NOMO-1 (cell line): ENCODE results near the gene POLD1.

Experiments
- DNase-seq, 2 experiments: peaks; one replicate each; lab custom pipeline; 2025; ENCODE audit not compliant: unreplicated experiment in 2 of 2; lab: John Stamatoyannopoulos, UW

The POLD1 gene

DNA sequence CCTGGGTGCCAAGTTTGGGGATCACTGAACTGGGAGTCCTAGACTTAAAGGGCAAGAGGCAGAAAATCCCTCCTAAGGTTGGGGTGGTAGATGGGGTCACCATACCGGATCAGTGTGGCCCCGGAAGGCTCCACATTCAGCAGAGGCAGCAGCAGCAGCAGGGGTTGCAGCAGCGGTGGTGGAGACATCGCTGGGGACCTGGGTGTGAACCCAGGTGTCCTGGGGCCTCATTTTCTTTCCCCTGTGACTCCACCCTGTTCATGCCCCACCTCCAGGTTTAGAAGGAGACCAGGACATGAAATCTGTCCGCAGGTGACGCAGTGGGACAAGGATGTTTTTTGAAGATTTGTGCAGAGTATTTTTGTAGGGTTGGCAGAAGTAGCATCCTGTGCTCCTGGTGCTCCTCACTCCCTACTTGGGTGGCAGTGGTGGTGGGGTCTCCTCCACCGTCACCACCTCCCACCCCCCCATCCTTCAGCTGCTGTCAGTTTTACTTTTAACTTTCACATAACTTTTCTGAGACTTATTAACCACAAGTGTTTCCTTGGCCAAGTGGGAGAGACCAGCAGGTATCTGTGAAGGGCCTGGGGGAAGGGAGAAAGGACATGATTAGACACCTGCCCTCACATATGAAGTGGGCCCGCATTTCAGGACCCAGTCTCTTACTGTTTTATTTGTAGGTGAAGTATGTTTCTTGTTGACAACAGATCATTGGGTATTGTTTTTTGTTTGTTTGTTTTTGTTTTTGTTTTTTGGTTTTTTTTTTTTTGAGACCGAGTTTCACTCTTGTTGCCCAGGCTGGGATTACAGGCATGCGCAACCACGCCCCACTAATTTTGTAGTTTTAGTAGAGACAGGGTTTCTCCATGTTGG is 18.5 kb upstream of the POLD1 start, which contains the start of gene NAPSA:
Gene NAPSA, minus strand, starts transcription at position 206 of the 873 bp plus-strand sequence. Its CDS starts 18 bp downstream, at position 188.
- DNase-seq: no peak

DNA sequence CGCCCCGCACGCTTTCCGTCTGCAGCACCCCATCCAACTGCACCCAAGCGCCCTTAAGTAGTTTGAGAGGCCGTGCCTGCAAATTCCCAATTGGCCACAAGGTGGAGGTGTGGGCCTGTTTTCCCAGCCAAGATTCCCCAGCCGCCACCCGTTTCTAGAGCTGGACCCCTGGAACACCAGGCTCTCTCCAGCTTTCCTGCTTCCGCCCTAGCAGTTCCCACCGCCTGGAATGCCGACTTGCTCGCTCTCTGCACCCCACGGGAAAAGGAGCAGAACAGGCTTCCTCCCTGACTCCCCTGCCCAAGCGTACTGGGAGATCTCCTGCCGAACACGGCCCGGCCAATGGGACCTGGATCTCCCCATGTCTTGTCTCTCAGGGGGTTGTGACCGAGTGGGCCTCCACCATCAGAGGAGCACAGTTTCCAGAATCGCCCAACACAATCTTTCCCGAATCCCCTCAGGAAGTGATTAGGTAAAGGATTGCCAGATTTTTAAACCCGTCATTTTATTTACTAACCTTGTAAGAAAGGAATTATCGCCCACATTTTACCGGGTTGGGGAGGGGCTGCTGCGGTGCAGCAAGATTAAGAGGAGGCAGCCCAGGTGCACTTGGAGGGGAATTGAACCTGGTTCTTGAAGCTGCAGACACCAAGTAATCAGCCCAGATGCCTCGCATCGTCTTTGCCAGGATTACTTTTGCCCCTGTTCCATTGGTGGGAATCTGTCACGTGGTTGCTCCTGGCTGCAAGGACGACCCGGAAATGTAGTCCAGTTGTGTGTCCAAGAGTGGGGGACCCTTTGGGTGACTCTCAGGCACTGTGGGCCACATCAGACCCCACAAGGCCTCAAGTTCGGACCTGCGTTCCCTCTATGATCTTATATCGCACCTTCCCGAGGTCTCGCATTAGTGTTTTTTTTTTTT is 15.2 kb upstream of the POLD1 start:
- DNase-seq: peak; percentile 72 to 78

DNA sequence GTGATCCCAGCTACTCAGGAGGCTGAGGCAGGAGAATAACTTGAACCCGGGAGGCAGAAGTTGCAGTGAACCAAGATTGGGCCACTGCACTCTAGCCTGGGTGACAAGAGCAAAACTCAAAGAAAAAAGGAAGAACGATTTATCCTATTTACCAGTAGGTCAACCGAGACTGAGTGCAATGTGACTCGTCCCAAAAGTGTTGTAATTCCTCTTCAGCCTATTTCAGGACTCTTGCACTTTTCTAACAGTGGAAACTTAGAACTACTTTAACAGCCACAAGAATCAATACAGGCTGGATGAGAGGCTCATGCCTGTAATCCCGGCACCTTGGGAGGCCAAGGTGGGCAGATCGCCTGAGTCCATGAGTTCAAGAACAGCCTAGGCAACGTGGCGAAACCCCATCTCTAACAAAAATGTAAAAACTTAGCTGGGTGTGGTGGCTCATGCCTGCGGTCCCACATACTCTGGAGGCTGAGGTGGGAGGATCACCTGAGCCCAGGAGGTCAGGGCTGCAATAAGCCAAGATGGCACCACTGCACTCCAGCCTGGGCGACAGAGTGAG is 12.2 kb upstream of the POLD1 start:
- DNase-seq: peak; percentile 63 to 65

DNA sequence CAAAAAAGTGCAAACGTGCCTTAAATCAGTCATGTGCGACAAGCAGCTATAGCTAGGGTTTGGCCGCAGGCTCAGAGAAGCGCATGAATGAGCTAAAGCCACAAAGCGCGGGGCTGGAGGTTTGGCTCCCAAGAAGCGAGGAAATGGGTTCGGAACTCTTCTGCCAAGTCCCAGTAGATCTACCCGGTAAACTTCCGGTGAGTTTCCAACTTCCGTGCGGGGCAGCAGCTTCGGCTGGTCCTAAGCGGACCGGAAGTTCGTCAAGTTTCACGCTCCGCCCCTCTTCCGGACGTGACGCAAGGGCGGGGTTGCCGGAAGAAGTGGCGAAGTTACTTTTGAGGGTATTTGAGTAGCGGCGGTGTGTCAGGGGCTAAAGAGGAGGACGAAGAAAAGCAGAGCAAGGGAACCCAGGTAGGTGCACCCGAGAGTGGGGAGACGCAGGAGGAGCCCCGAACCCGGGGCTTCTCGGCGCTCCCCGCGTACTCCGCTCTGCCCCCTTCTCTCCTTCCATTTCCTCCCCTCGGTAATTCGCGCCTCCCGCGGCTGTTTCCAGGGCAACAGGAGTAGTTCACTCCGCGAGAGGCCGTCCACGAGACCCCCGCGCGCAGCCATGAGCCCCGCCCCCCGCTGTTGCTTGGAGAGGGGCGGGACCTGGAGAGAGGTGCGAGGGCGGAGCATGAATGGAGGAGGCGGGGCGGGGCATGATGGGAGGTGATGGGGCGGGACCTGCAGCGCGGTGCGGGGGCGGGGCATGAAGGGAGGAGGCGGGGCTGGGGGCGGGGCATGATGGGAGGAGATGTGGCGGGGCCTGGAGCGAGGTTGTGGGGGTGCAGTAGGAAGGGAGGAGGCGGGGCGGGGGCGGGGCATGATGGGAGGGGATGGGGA is 7.7 kb upstream of the POLD1 start, which contains the start of gene NR1H2:
Gene NR1H2, plus strand, starts transcription at position 292 of the 885 bp plus-strand sequence. CDS start 1,149 bp downstream, outside the sequence.
- DNase-seq: peak; percentile 90 to 97

DNA sequence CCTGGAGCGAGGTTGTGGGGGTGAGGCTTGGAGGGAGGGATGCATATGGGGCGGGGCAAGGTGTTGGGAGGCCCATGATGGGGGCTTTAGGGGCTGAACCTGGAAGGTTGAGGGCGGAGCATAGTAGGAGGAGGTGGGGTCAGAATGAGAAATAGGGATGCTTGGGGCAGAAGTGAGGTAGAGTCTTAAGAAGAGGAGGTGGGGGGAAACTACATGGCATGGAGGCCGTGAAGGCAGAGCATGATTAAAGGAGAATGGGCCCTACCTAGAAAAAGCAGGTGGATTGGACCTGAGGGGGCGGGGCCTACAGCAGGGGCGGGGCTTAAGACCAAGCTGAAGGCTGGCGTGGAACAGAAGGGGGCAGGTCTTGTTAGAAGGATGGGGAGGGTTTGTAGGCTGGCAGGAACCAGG is 7.1 kb upstream of the POLD1 start:
- no peak for DNase-seq

DNA sequence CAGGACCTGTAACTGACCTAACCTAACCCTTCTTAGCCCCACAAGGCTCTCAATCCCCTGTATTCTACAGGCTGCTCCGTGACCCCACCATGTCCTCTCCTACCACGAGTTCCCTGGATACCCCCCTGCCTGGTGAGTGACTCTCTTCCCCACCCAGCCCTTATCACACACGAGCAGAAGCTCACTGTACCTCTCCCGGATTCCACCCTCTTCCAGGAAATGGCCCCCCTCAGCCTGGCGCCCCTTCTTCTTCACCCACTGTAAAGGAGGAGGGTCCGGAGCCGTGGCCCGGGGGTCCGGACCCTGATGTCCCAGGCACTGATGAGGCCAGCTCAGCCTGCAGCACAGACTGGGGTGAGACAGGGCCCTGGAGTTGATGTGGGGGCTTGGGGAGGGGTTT is 6.6 kb upstream of the POLD1 start:
- DNase-seq: no peak

DNA sequence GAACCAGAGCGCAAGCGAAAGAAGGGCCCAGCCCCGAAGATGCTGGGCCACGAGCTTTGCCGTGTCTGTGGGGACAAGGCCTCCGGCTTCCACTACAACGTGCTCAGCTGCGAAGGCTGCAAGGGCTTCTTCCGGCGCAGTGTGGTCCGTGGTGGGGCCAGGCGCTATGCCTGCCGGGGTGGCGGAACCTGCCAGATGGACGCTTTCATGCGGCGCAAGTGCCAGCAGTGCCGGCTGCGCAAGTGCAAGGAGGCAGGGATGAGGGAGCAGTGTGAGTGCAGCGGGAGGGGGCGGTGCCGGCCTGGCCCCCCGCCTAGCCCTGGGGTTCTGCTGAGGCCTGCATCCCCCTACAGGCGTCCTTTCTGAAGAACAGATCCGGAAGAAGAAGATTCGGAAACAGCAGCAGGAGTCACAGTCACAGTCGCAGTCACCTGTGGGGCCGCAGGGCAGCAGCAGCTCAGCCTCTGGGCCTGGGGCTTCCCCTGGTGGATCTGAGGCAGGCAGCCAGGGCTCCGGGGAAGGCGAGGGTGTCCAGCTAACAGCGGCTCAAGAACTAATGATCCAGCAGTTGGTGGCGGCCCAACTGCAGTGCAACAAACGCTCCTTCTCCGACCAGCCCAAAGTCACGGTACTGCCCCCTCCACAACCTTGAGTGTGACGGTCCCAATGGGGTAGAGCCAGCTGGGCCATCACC is 5.8 kb upstream of the POLD1 start:
- DNase-seq: no peak

DNA sequence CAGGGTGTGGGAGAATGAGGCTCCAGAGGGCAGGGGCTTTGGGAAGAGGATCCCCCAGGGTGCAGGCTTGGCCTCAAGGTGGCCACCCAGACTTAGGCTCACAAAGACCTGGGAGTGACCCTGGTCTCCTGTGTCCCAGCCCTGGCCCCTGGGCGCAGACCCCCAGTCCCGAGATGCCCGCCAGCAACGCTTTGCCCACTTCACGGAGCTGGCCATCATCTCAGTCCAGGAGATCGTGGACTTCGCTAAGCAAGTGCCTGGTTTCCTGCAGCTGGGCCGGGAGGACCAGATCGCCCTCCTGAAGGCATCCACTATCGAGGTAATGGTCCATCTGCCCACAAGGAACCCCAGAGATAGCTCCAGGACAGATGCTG is 5.3 kb upstream of the POLD1 start:
- DNase-seq: no peak

DNA sequence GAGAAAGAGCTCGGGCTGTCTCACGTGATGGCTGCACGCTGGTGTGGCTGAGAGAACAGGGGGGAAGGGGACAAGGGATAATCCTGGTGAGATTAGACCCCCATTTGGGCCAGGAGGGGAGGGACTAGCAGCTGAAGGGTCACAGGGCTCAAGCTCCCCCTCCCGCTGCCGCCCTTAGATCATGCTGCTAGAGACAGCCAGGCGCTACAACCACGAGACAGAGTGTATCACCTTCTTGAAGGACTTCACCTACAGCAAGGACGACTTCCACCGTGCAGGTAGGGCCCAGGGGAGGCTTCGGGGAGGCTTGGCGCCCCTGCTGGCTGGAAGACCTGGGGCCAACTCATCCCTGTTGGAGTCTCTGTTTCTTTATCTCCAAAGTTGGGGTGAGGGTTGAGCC is 4.5 kb upstream of the POLD1 start:
- DNase-seq: no peak

DNA sequence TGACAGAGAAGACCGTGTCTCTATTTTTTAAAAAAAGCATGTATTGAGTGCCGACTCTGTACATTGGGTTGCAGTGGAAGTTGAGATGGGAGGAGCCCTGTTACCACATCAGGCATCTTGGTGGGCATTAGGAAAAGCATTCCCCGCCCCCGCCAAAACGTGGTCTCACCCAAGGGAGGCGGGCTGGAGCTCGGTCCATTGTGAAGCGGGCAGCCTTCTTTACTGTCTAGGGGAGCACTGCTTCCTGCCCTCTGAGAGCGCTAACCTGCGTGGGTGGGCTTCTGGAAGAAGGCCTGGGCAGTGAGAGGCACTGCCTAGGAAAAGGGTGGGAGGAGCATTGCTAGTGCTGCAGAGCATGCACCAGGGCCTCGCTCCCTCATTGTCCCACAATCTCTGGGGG is 4.0 kb upstream of the POLD1 start:
- no peak for DNase-seq

DNA sequence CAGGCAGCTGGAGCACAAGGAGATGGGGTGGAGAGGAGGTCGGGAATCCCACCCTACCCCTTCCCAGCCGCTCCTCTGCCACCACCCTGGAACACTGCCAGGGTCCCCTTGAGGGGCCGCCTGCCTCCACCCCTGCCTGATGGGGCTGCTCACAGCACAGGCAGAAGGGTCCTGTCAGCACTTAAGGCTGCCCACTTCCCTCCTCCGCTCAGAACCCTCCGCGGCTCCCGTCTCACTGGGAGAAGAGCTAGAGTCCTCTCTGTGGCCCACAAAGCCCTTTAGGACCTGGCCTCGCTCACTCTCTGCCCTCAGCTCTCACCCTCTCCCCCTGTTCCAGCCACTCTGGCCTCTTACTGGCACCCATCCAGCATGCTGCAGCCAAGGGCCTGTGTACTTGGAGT is 3.4 kb upstream of the POLD1 start:
- DNase-seq: no peak

DNA sequence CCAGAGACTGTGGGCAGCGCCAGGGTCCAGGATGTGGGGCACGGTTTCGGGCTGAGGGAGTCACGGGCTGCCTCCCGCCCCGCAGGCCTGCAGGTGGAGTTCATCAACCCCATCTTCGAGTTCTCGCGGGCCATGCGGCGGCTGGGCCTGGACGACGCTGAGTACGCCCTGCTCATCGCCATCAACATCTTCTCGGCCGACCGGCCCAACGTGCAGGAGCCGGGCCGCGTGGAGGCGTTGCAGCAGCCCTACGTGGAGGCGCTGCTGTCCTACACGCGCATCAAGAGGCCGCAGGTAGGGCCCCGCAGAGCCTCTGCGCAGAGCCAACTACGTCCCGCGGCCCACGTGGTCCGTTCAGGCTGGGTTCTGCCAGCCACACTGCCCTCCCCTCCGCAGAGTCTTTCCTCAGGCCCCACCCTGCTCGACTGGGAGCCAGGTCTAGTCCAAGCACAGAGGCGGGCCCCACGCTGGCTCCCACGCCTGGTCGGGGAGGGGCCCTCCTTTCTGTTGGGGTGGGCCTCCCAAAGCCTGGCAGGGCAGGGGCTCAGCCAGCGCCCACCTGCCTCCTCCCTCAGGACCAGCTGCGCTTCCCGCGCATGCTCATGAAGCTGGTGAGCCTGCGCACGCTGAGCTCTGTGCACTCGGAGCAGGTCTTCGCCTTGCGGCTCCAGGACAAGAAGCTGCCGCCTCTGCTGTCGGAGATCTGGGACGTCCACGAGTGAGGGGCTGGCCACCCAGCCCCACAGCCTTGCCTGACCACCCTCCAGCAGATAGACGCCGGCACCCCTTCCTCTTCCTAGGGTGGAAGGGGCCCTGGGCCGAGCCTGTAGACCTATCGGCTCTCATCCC is 2.0 kb upstream of the POLD1 start:
- no peak for DNase-seq

DNA sequence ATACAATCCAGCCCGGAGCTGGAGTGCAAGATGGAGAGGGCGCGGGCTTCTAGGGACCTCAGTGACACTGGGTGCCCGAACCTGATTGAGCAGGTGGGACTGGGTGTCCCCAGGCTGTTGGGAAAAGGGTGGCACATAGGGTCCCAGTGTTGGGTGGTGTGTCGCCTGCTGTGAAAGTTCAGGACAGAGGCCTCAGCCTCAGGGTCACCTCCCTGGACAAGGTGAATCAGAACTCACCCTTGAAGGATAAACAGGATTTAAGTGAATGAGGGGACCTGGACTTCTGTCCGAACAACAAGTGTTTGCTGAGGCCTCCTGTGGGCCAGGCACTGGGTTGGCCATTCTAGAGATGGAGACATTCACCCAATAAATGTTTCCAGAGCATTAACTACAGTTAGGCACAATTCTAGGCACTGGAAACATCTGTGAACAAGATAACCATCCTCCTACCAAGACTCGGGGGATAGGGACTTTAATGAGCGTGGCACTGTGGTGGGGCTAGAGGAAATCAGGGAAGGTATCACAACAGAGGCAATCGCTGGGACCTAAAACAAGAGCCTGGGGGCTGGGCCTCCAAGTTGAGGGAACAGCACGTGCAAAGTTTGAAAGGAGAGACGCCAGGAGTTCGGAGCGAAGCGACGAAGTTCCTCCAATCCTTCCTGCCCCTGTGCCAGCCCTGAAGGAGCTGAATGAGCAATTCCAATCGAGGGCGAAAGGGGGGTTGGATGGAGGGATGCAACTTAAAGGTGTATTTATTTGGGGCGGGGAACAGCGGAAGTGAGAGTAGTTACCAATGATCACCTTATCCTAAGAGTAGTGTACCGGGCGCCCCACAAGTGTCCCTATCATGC is 921 bp upstream of the POLD1 start:
- no peak for DNase-seq

DNA sequence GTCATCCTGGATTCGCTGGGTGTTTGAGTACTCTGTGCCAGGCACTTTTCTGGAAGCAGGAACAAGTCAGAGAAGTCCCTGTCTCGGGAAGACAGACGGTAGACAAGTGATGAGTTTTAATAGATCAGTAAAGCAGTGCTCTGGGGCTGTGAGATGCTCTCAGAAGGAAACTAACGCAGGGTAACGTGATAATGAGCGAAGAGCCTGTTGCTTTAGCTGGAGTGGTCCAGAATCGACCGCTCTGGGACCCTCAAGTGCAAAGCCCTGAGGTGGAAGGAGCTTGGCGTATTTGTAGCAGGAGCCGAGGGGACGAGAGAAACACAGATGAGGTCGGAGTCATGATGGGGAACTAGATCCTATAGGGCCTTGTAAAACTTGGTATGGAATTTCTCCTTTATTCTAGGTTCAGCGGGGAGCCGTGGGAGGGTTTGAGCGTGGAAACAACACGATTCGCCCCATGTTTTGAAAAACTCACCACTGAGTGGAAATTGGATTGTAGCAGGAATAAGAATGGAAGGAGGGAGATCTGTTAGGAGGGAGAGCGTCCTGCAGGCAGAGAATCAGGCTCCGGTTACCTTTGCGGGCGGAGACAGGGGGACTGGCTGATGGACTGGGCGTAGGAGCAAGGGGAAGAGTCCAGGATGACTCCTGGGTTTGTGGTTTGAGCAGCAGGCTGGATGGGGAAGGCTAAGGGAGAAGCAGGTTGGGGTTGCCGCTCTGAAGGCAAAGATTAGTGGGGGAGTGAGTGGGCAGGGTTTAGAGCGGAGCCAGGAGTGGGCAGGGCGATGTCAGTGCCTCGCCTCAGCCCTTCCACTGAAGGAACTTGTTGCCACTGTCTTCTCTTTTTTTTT is 763 bp downstream of the POLD1 start:
- peak; percentile 7 to 36 for DNase-seq

DNA sequence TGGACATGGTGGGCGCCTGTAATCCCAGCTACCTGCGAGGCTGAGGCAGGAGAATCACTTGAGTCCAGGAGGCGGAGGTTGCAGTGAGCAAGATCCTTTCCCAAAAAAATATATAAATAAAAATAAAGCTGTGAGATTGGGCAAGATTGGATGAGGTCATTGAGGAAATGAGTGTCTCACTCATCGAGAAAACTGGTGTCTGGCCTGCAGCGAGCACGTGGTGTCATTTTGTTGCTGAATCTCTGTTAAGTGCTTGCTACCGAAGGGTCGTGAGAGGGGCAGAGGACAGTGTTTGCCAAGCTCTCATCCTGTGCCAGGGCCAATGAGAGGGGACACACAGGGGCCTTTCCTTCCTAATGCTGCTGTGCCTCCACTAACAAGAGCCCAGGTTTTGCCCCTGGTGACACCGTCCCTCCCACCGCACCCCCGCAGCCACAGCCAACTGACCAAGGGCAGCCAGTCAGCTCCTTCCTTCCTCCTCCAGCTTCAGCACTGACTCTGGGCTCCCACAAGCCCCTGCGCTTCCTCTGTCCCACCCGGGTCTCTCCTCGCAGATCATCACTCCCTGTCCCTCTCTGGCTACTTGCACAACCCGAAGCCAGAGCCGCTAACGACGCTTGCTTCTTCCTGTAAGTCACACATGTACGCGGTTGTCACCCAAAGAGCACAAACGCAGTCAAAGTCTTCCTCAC is 3.2 kb downstream of the POLD1 start:
- DNase-seq: peak; percentile 63 to 69

DNA sequence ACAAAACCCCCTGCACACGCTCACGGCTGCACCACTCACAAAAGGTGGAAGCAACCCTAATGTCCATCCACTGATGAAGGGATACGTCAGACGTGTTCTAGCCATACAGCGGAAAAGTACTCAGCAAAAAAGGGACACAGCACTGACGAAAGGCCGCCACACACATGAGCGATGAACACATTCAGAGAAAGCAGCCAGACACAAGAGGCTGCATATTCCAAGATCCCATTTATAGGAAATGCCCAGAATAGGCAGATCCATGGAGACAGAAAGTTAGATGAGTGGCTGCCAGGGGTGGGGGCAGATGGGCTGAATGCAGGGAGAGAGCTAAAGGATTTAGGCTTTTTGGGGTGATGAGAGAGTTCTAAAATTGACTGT is 3.7 kb downstream of the POLD1 start:
- DNase-seq: no peak
